Mesenchymal stem cell (in vitro differentiated cells and primary cell): ENCODE measurements around the gene MYADM.

ENCODE experiments used
- DNase-seq: peaks from one replicate; pipeline ENCODE4 v3.0.0-alpha.2; 2013
- H2AFZ ChIP-seq: one replicate; pipeline ENCODE4 v1.6.1; 2013; ENCODE audit warnings: low read depth, mild to moderate bottlenecking, control low read depth, inconsistent platforms, low read length, moderate library complexity
- H2AK5ac ChIP-seq: 2 replicates; pipeline ENCODE4 v1.6.1; 2013; ENCODE audit warnings: low read length, moderate library complexity, mild to moderate bottlenecking, inconsistent platforms; ENCODE audit not compliant: severe bottlenecking
- H2BK120ac ChIP-seq: one replicate; pipeline ENCODE4 v1.6.1; 2013; ENCODE audit warnings: low read depth, mild to moderate bottlenecking, inconsistent platforms, low read length, moderate library complexity
- H2BK12ac ChIP-seq, 2 experiments: one replicate each; pipeline ENCODE4 v1.6.1; 2013; ENCODE audit warnings: inconsistent platforms in 2 of 2, low read length in 2 of 2, mild to moderate bottlenecking in 2 of 2, moderate library complexity in 2 of 2, control low read depth in 1 of 2
- H2BK15ac ChIP-seq: one replicate; pipeline ENCODE4 v1.6.1; 2013; ENCODE audit warnings: mild to moderate bottlenecking, low read depth, inconsistent platforms; ENCODE audit not compliant: poor library complexity, severe bottlenecking
- H2BK5ac ChIP-seq: 2 replicates; pipeline ENCODE4 v1.6.1; 2013; ENCODE audit warnings: low read depth, mild to moderate bottlenecking, low read length, control low read depth, inconsistent platforms; ENCODE audit not compliant: poor library complexity, severe bottlenecking
- H3K14ac ChIP-seq, 2 experiments: one replicate each; pipeline ENCODE4 v1.6.1; 2013; ENCODE audit warnings: inconsistent platforms in 2 of 2, low read length in 2 of 2, control low read depth in 1 of 2, mild to moderate bottlenecking in 1 of 2, moderate library complexity in 1 of 2
- H3K18ac ChIP-seq, 2 experiments: one replicate each; pipeline ENCODE4 v1.6.1; 2013; ENCODE audit warnings: inconsistent platforms in 2 of 2, low read length in 2 of 2, control low read depth in 1 of 2, low read depth in 1 of 2, mild to moderate bottlenecking in 1 of 2
- H3K23ac ChIP-seq, 2 experiments: one replicate each; pipeline ENCODE4 v1.6.1; 2013; ENCODE audit warnings: inconsistent platforms in 2 of 2, low read length in 2 of 2, mild to moderate bottlenecking in 2 of 2, moderate library complexity in 2 of 2, control low read depth in 1 of 2
- H3K27ac ChIP-seq: 2 replicates; pipeline ENCODE4 v1.5.1; 2013; ENCODE audit warnings: mild to moderate bottlenecking, moderate library complexity, low read length, control low read depth, inconsistent platforms; ENCODE audit not compliant: poor library complexity, severe bottlenecking
- H3K27me3 ChIP-seq, 2 experiments: 2 replicates each; pipeline versions ENCODE4 v1.6.1 to v1.7.0; 2013; ENCODE audit warnings: low read length in 2 of 2, mild to moderate bottlenecking in 2 of 2, moderate library complexity in 2 of 2, control low read depth in 1 of 2, inconsistent platforms in 1 of 2; ENCODE audit not compliant: control insufficient read depth in 1 of 2, insufficient read depth in 1 of 2
- H3K36me3 ChIP-seq, 2 experiments: 2 replicates each; pipeline versions ENCODE4 v1.6.1 to v1.7.0; 2013; ENCODE audit warnings: low read length in 2 of 2, control low read depth in 1 of 2, inconsistent platforms in 1 of 2, low read depth in 1 of 2, mild to moderate bottlenecking in 1 of 2; ENCODE audit not compliant: insufficient read depth in 2 of 2, control insufficient read depth in 1 of 2
- H3K4ac ChIP-seq, 2 experiments: one replicate each; pipeline ENCODE4 v1.6.1; 2013; ENCODE audit warnings: inconsistent platforms in 2 of 2, low read length in 2 of 2, mild to moderate bottlenecking in 2 of 2, moderate library complexity in 2 of 2, control low read depth in 1 of 2, low read depth in 1 of 2
- H3K4me1 ChIP-seq: 2 replicates; pipeline ENCODE4 v1.6.1; 2013; ENCODE audit warnings: low read depth, low read length, control low read depth; ENCODE audit not compliant: control insufficient read depth, insufficient read depth
- H3K4me2 ChIP-seq: 2 replicates; pipeline ENCODE4 v1.6.1; 2013; ENCODE audit warnings: low read length, mild to moderate bottlenecking, inconsistent platforms; ENCODE audit not compliant: poor library complexity, severe bottlenecking
- H3K4me3 ChIP-seq, 2 experiments: 2 replicates each; pipeline versions ENCODE4 v1.5.1 to v1.7.0; 2013; ENCODE audit warnings: low read length in 2 of 2, mild to moderate bottlenecking in 2 of 2, control low read depth in 1 of 2, low read depth in 1 of 2; ENCODE audit not compliant: insufficient read depth in 1 of 2
- H3K79me1 ChIP-seq: replicated peaks from 2 replicates; pipeline ENCODE4 v1.6.1; 2013; ENCODE audit warnings: mild to moderate bottlenecking, control low read depth, low read length, inconsistent platforms; ENCODE audit not compliant: poor library complexity, severe bottlenecking
- H3K9ac ChIP-seq: 2 replicates; pipeline ENCODE4 v1.7.0; 2013; ENCODE audit warnings: mild to moderate bottlenecking, low read length, moderate library complexity
- H3K9me3 ChIP-seq: 2 replicates; pipeline ENCODE4 v1.7.0; 2013; ENCODE audit warnings: mild to moderate bottlenecking, low read length; ENCODE audit not compliant: control insufficient read depth
- H4K8ac ChIP-seq: one replicate; pipeline ENCODE4 v1.6.1; 2013; ENCODE audit warnings: inconsistent platforms, mild to moderate bottlenecking, low read length, moderate library complexity
- H4K91ac ChIP-seq: one replicate; pipeline ENCODE4 v1.6.1; 2013; ENCODE audit warnings: mild to moderate bottlenecking, low read length, inconsistent platforms
- WGBS: methylation state at CpG from one replicate; pipeline ENCODE4 v1.1.7; 2013; ENCODE audit warnings: mixed read lengths; 5-methylcytosine and 5-hydroxymethylcytosine counted together

Gene MYADM

GRCh38 chr19:53912653-53913052 is 45.0 kb downstream of the MYADM start:
- Histone ChIP-seq H3K36me3 (no peaks in the 10 kb centered on the region), H2AK5ac (no peak overlapping the region)
- WGBS: 53% methylated on average over 18 of the region's 18 CpGs

GRCh38 chr19:53915000-53915399 is 47.3 kb downstream of the MYADM start:
- no peak overlapping the region for H3K4ac ChIP-seq
- WGBS: 72% methylated on average over 6 of the region's 8 CpGs
- H3K4me2 ChIP-seq: no peak overlapping the region
- H3K14ac ChIP-seq: no peak overlapping the region
- no peak overlapping the region for H4K8ac ChIP-seq
- H3K79me1 ChIP-seq: no peaks in the 10 kb centered on the region
- peaks cover 23% of the 10 kb centered on the region in 2 experiments for H3K27me3 ChIP-seq
- H3K27ac ChIP-seq: no peak overlapping the region
- H3K9ac ChIP-seq: no peak overlapping the region
- H3K18ac ChIP-seq: no peak overlapping the region
- H3K9me3 ChIP-seq: no peaks in the 10 kb centered on the region
- H2BK5ac ChIP-seq: no peak overlapping the region
- no peak overlapping the region for H2BK12ac ChIP-seq
- no peak overlapping the region for H3K4me3 ChIP-seq
- H2AFZ ChIP-seq: no peak overlapping the region
- H2BK15ac ChIP-seq: no peak overlapping the region
- no peaks in the 10 kb centered on the region for H3K4me1 ChIP-seq
- H2BK120ac ChIP-seq: no peak overlapping the region
- H3K36me3 ChIP-seq: no peaks in the 10 kb centered on the region
- DNase-seq: no peak
- H2AK5ac ChIP-seq: no peak overlapping the region
- H4K91ac ChIP-seq: no peak overlapping the region
- H3K23ac ChIP-seq: no peak overlapping the region

More at GRCh38 chr19:53912653-53913052, 45.0 kb downstream of the MYADM start:
- no peaks in the 10 kb centered on the region for H3K9me3 ChIP-seq
- H3K4me2 ChIP-seq: no peak overlapping the region
- H2AFZ ChIP-seq: no peak overlapping the region
- H3K14ac ChIP-seq: no peak overlapping the region
- no peak overlapping the region for H2BK12ac ChIP-seq
- H3K4me3 ChIP-seq: no peak overlapping the region
- H3K4ac ChIP-seq: no peak overlapping the region
- no peak overlapping the region for H4K8ac ChIP-seq
- no peak overlapping the region for H3K18ac ChIP-seq
- H3K4me1 ChIP-seq: no peaks in the 10 kb centered on the region
- no peak for DNase-seq
- H2BK15ac ChIP-seq: no peak overlapping the region
- H4K91ac ChIP-seq: no peak overlapping the region
- no peaks in the 10 kb centered on the region for H3K79me1 ChIP-seq
- peaks cover 43 to 44% of the 10 kb centered on the region in 2 experiments for H3K27me3 ChIP-seq
- H2BK5ac ChIP-seq: no peak overlapping the region
- no peak overlapping the region for H3K27ac ChIP-seq
- H2BK120ac ChIP-seq: no peak overlapping the region
- no peak overlapping the region for H3K23ac ChIP-seq
- H3K9ac ChIP-seq: no peak overlapping the region

- Histone ChIP-seq H3K9me3 (no peaks in the 10 kb centered on the region), H3K23ac (no peak overlapping the region), H3K4me3 (no peak overlapping the region), H2BK12ac (no peak overlapping the region), H4K91ac (no peak overlapping the region), H2BK120ac (no peak overlapping the region), H3K9ac (no peak overlapping the region), H3K4ac (no peak overlapping the region), H3K18ac (no peak overlapping the region), H3K36me3 (no peaks in the 10 kb centered on the region), H2BK5ac (no peak overlapping the region), H3K4me2 (no peak overlapping the region), H3K27me3 (peaks cover 13% of the 10 kb centered on the region in 2 experiments), H2BK15ac (no peak overlapping the region), H2AFZ (no peak overlapping the region), H3K79me1 (no peaks in the 10 kb centered on the region), H2AK5ac (no peak overlapping the region), H3K27ac (no peak overlapping the region), H3K14ac (no peak overlapping the region), H3K4me1 (no peaks in the 10 kb centered on the region), H4K8ac (no peak overlapping the region)
- 92% methylated on average over 6 of the region's 6 CpGs for WGBS
- DNase-seq: no peak
Measured at GRCh38 chr19:53916004-53916403, 48.3 kb downstream of the MYADM start.

- Histone ChIP-seq H3K36me3 (no peaks in the 10 kb centered on the region), H3K14ac (no peak overlapping the region), H3K18ac (no peak overlapping the region), H3K9ac (no peak overlapping the region), H3K4ac (no peak overlapping the region), H2BK120ac (no peak overlapping the region), H3K27me3 (peaks cover 0 to under 1% of the 10 kb centered on the region in 2 experiments), H3K23ac (no peak overlapping the region), H4K91ac (no peak overlapping the region), H3K27ac (no peak overlapping the region), H2AFZ (no peak overlapping the region), H2BK12ac (no peak overlapping the region), H2BK5ac (no peak overlapping the region), H3K9me3 (no peaks in the 10 kb centered on the region), H3K79me1 (no peaks in the 10 kb centered on the region), H3K4me2 (no peak overlapping the region), H3K4me3 (no peak overlapping the region), H2AK5ac (no peak overlapping the region), H3K4me1 (no peaks in the 10 kb centered on the region), H2BK15ac (no peak overlapping the region), H4K8ac (no peak overlapping the region)
- 89% methylated on average over 7 of the region's 7 CpGs for WGBS
- DNase-seq: no peak
Measured at GRCh38 chr19:53917356-53917755, 49.7 kb downstream of the MYADM start.
